GM12878 (cell line): ENCODE data around the gene STRIP2. TPM values are rescaled to one million over a fixed set of nuclear protein-coding genes. Genes with fewer than 3 reads are reported as not detected.

ENCODE experiments used
- BCL11A ChIP-seq: IDR thresholded peaks from 2 replicates; pipeline ENCODE4 v1.6.1; 2011; ENCODE audit warnings: low read depth, low read length
- BCL3 ChIP-seq: IDR thresholded peaks from 2 replicates; pipeline ENCODE4 v1.6.1; 2011; ENCODE audit warnings: borderline replicate concordance, low read depth, mild to moderate bottlenecking, moderate library complexity, low read length; ENCODE audit not compliant: insufficient read depth, poor library complexity, severe bottlenecking
- CHD1 ChIP-seq: IDR thresholded peaks from 2 replicates; pipeline ENCODE4 v1.6.1; 2012; ENCODE audit warnings: low read depth, low read length, improper control_type of control experiment
- CHD4 ChIP-seq: fragments of 200-600 bp; sonication (generic); IDR thresholded peaks from 2 replicates; pipeline ENCODE4 v1.6.1; 2016; ENCODE audit warnings: mild to moderate bottlenecking
- ETV6 ChIP-seq, 2 experiments: fragments of 450-650 bp in 1 of 2; IDR thresholded peaks in 1 of 2; conservative IDR thresholded peaks in 1 of 2; 2 replicates each; pipeline ENCODE4 v1.6.1; 2014; ENCODE audit warnings: antibody characterized with exemption in 1 of 2, borderline replicate concordance in 1 of 2, low read depth in 1 of 2, mild to moderate bottlenecking in 1 of 2, moderate library complexity in 1 of 2
- FOXK2 ChIP-seq: fragments of 450-650 bp; IDR thresholded peaks from 2 replicates; pipeline ENCODE4 v1.6.1; 2017; ENCODE audit warnings: mild to moderate bottlenecking, moderate library complexity
- HDAC2 ChIP-seq: fragments of 200-600 bp; sonication (generic); IDR thresholded peaks from 2 replicates; pipeline ENCODE4 v1.6.1; 2017
- PKNOX1 ChIP-seq: fragments of 450-650 bp; IDR thresholded peaks from 2 replicates; pipeline ENCODE4 v1.6.1; 2016; ENCODE audit warnings: mild to moderate bottlenecking
- RB1 ChIP-seq: fragments of 450-650 bp; formaldehyde crosslinking; IDR thresholded peaks from 2 replicates; pipeline ENCODE4 v1.6.1; 2017; ENCODE audit warnings: mild to moderate bottlenecking, borderline replicate concordance
- RCOR1 ChIP-seq: conservative IDR thresholded peaks from 2 replicates; pipeline ENCODE4 v1.6.1; 2012; ENCODE audit warnings: low read depth, low read length, improper control_type of control experiment
- ZBED1 ChIP-seq: IDR thresholded peaks from 2 replicates; pipeline ENCODE4 v1.6.1; 2016; ENCODE audit warnings: borderline replicate concordance
- ZBTB4 ChIP-seq: fragments of 450-650 bp; formaldehyde crosslinking; IDR thresholded peaks from 2 replicates; pipeline ENCODE4 v1.4.0; 2022; ENCODE audit warnings: mild to moderate bottlenecking, moderate library complexity
- ZNF687 ChIP-seq: fragments of 450-650 bp; IDR thresholded peaks from 2 replicates; pipeline ENCODE4 v1.6.1; 2017; ENCODE audit warnings: mild to moderate bottlenecking, moderate library complexity
- ZSCAN29 ChIP-seq: fragments of 450-650 bp; IDR thresholded peaks from 2 replicates; pipeline ENCODE4 v1.6.1; 2017; ENCODE audit warnings: mild to moderate bottlenecking, moderate library complexity
- polyA plus RNA-seq, 11 experiments: library from polyadenylated mRNA; depleted of rRNA in 4 of 11; unstranded in 6 of 11; stranded (reverse) in 5 of 11; fragments of >200 nt; fragmentation: Nextera tagmentation in 4 of 11; fragmentation: Illumina TruSeq in 1 of 11; extraction: Ambion mirVana in 4 of 11; extraction: Trizol in 1 of 11; gene quantifications; 1 replicate in 1 of 11; 2 replicates in 10 of 11; pipeline versions ENCODE4 v1.2.1 to v1.2.3, GENCODE V29; 2011 to 2016; ENCODE audit warnings: inconsistent platforms in 2 of 11, missing spikeins in 2 of 11, low read depth in 1 of 11
- total RNA-seq, 4 experiments: library from RNA; depleted of rRNA in 3 of 4; stranded (reverse); fragments of >200 nt in 3 of 4; fragmentation: Illumina TruSeq in 1 of 4; extraction: Trizol in 1 of 4; gene quantifications; 2 replicates each; pipeline versions ENCODE4 v1.2.1 to v1.2.3, GENCODE V29; 2013 to 2021
- TF ChIP-seq, protein P1 (sequence below): fragments of 450-650 bp; IDR thresholded peaks from 2 replicates; pipeline ENCODE4 v1.6.1; 2017; ENCODE audit warnings: mild to moderate bottlenecking

Gene STRIP2
- total and polyA plus RNA-seq, 10 of the 15 experiments (the other 5 are each of a cell fraction or from before 2014, with no cell fraction given): 0.48 to 5.8 (median 1.8) TPM

- TF ChIP-seq BCL11A (no peak), RCOR1 (no peak), ZSCAN29 (no peak), RB1 (0 out of 2 replicates have a peak, but pooled peaks have one; percentile 68), PKNOX1 (no peak), CHD1 (no peak), ZBTB4 (CRISPR knock-in tag) (no peak), ZBED1 (no peak), BCL3 (no peak), CHD4 (no peak), ETV6 (conservative IDR thresholded peaks at IDR 0.05 in 1 of 2, IDR thresholded peaks at IDR 0.05 in 1 of 2; ENCODE audit: borderline replicate concordance in 1 of 2, low read depth in 1 of 2) (no peak), HDAC2 (no peak), ZNF687 (no peak), FOXK2 (no peak)
- TF ChIP-seq, protein P1, sequence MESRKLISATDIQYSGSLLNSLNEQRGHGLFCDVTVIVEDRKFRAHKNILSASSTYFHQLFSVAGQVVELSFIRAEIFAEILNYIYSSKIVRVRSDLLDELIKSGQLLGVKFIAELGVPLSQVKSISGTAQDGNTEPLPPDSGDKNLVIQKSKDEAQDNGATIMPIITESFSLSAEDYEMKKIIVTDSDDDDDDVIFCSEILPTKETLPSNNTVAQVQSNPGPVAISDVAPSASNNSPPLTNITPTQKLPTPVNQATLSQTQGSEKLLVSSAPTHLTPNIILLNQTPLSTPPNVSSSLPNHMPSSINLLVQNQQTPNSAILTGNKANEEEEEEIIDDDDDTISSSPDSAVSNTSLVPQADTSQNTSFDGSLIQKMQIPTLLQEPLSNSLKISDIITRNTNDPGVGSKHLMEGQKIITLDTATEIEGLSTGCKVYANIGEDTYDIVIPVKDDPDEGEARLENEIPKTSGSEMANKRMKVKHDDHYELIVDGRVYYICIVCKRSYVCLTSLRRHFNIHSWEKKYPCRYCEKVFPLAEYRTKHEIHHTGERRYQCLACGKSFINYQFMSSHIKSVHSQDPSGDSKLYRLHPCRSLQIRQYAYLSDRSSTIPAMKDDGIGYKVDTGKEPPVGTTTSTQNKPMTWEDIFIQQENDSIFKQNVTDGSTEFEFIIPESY: no peak
These were observed 67.8 kb downstream of the STRIP2 start, which contains the start of gene SMKR1 (continued) for GRCh38 chr7:129501760-129502707.
